PC-3 (cell line): ENCODE measurements around the gene ARNT2. TPM values are rescaled to one million over a fixed set of nuclear protein-coding genes. Genes with fewer than 3 reads are reported as not detected.

Source experiments
- ATAC-seq: fragments of 200-7000 bp; cut with Tn5 transposase; 2 replicates; pipeline ENCODE4 v1.9.1; 2020; ENCODE audit warnings: mild to moderate bottlenecking, moderate library complexity
- BruUV-seq: library from RNA; stranded (reverse); fragments of 400-500 nt; replicated peaks from 2 replicates; lab custom pipeline; 2021; lab: Mats Ljungman, UMichigan
- CTCF ChIA-PET: fragments of 300-600 bp; sonication (Branson Sonifier 250); formaldehyde crosslinking; loops from one replicate; lab custom pipeline; 2022; ENCODE audit warnings: antibody characterized with exemption; lab: Charles Lee
- POLR2A ChIA-PET: fragments of 300-600 bp; sonication (Branson Sonifier 250); formaldehyde crosslinking; loops from one replicate; lab custom pipeline; 2022; ENCODE audit warnings: antibody characterized with exemption; ENCODE audit not compliant: unreplicated experiment; lab: Charles Lee
- DNase-seq: peaks from one replicate; pipeline ENCODE4 v3.0.0-alpha.2; 2015
- H2AFZ ChIP-seq: fragments of 300-600 bp; sonication (generic); 2 replicates; pipeline ENCODE4 v1.6.0; 2016; ENCODE audit warnings: antibody characterized with exemption, low read length
- H3F3A ChIP-seq: fragments of 300-600 bp; sonication (generic); one replicate; pipeline ENCODE4 v1.6.0; 2017; ENCODE audit warnings: antibody characterized with exemption, low read length, control low read depth, mild to moderate bottlenecking; ENCODE audit not compliant: unreplicated experiment
- H3K27ac ChIP-seq: fragments of 300-600 bp; sonication (generic); 2 replicates; pipeline ENCODE4 v1.5.1; 2016; ENCODE audit warnings: mild to moderate bottlenecking, low read length
- H3K27me3 ChIP-seq: fragments of 300-600 bp; sonication (generic); 2 replicates; pipeline ENCODE4 v1.6.1; 2016; ENCODE audit warnings: low read length, mixed read lengths
- H3K36me3 ChIP-seq: fragments of 300-600 bp; sonication (generic); 2 replicates; pipeline ENCODE4 v1.6.1; 2016; ENCODE audit warnings: low read depth, mixed run types, low read length, mixed read lengths
- H3K4me1 ChIP-seq: fragments of 300-600 bp; sonication (generic); 2 replicates; pipeline ENCODE4 v1.5.1; 2016; ENCODE audit warnings: low read length; ENCODE audit not compliant: insufficient read depth
- H3K4me2 ChIP-seq: fragments of 300-600 bp; sonication (generic); 2 replicates; pipeline ENCODE4 v1.6.0; 2016; ENCODE audit warnings: low read length
- H3K4me3 ChIP-seq: fragments of 300-600 bp; sonication (generic); 2 replicates; pipeline ENCODE4 v1.5.1; 2016; ENCODE audit warnings: mild to moderate bottlenecking, low read length, mixed read lengths
- H3K79me2 ChIP-seq: fragments of 300-600 bp; sonication (generic); 2 replicates; pipeline ENCODE4 v1.6.1; 2017; ENCODE audit warnings: low read length, mixed read lengths
- H3K9ac ChIP-seq: fragments of 300-600 bp; sonication (generic); 2 replicates; pipeline ENCODE4 v1.6.0; 2016; ENCODE audit warnings: mild to moderate bottlenecking, low read length
- H3K9me2 ChIP-seq: fragments of 300-600 bp; sonication (generic); replicated peaks from 2 replicates; pipeline ENCODE4 v1.6.1; 2016; ENCODE audit warnings: mixed run types, low read length, mixed read lengths
- H3K9me3 ChIP-seq: fragments of 300-600 bp; sonication (generic); 2 replicates; pipeline ENCODE4 v1.6.1; 2016; ENCODE audit warnings: low read length, mixed read lengths
- H4K20me1 ChIP-seq: fragments of 300-600 bp; sonication (generic); 2 replicates; pipeline ENCODE4 v1.6.1; 2016; ENCODE audit warnings: low read length, mixed read lengths
- EZH2 ChIP-seq: fragments of 300-600 bp; sonication (generic); IDR thresholded peaks from one replicate; pipeline ENCODE4 v1.6.1; 2017; ENCODE audit warnings: antibody characterized with exemption, mild to moderate bottlenecking, low read length; ENCODE audit not compliant: unreplicated experiment
- EZH2phosphoT487 ChIP-seq: fragments of 300-600 bp; sonication (generic); IDR thresholded peaks from 2 replicates; pipeline ENCODE4 v1.6.1; 2018; ENCODE audit warnings: mild to moderate bottlenecking, antibody characterized with exemption, low read length, borderline replicate concordance
- intact Hi-C: fragments of 100-400 bp; cut with micrococcal nuclease; formaldehyde crosslinking; loops from 2 replicates; pipeline ENCODE4 v1.9.0; 2023
- total RNA-seq: library from RNA; depleted of rRNA; stranded (reverse); fragments of >200 nt; gene quantifications from 2 replicates; pipeline ENCODE4 v1.2.3, GENCODE V29; 2014
- TF ChIP-seq, protein P1 (sequence below): fragments of 300-600 bp; sonication (generic); conservative IDR thresholded peaks from 2 replicates; pipeline ENCODE4 v1.5.1; 2017; ENCODE audit warnings: antibody characterized with exemption, low read depth, mild to moderate bottlenecking, low read length

ARNT2 gene
- total RNA-seq, 1 experiment from 2014 or later = 0.11 TPM

DNA sequence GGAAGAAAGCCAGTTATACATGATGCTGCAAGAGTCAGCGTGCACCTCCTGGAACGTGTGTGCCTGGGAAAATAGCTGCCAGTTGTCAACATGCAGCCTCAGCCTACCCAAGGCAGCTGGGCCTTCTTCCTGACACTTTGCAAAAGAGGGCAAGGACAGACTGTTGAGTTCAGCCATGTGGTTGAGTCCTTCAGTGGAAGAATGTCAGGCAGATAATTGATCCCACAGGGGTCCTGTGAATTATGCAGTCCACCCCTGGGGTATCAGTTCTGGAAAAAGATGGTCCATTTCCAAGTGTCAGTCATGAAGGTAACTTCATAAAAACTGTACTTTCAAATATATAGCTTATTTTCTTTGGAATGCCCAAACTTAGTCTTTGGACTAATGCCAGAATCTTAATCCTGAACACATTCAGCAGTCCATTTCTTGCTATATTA lies 79.6 kb downstream of the ARNT2 start:
- no peaks in the 10 kb centered on the region for H3K9me2 ChIP-seq
- no peaks in the 10 kb centered on the region for H4K20me1 ChIP-seq
- TF ChIP-seq, protein P1, sequence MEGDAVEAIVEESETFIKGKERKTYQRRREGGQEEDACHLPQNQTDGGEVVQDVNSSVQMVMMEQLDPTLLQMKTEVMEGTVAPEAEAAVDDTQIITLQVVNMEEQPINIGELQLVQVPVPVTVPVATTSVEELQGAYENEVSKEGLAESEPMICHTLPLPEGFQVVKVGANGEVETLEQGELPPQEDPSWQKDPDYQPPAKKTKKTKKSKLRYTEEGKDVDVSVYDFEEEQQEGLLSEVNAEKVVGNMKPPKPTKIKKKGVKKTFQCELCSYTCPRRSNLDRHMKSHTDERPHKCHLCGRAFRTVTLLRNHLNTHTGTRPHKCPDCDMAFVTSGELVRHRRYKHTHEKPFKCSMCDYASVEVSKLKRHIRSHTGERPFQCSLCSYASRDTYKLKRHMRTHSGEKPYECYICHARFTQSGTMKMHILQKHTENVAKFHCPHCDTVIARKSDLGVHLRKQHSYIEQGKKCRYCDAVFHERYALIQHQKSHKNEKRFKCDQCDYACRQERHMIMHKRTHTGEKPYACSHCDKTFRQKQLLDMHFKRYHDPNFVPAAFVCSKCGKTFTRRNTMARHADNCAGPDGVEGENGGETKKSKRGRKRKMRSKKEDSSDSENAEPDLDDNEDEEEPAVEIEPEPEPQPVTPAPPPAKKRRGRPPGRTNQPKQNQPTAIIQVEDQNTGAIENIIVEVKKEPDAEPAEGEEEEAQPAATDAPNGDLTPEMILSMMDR = no peak
- TF ChIP-seq EZH2 = no peak
- ChIA-PET CTCF (no interaction called here), POLR2A (no interaction called here)
- H3K4me2 ChIP-seq = no peak overlapping the region
- no peaks in the 10 kb centered on the region for H3K79me2 ChIP-seq
- no peak for DNase-seq
- H3K9me3 ChIP-seq = no peaks in the 10 kb centered on the region
- no peaks in the 10 kb centered on the region for H3K27me3 ChIP-seq
- no peaks in the 10 kb centered on the region for H3K4me1 ChIP-seq
- BruUV-seq = no TSS peak
- intact Hi-C loops = no loop called here
- H2AFZ ChIP-seq = no peak overlapping the region
- H3F3A ChIP-seq = no peaks in the 10 kb centered on the region
- H3K9ac ChIP-seq = no peak overlapping the region
- no peak overlapping the region for H3K27ac ChIP-seq
- H3K36me3 ChIP-seq = no peaks in the 10 kb centered on the region
- no peak overlapping the region for H3K4me3 ChIP-seq
- no peak for ATAC-seq

DNA sequence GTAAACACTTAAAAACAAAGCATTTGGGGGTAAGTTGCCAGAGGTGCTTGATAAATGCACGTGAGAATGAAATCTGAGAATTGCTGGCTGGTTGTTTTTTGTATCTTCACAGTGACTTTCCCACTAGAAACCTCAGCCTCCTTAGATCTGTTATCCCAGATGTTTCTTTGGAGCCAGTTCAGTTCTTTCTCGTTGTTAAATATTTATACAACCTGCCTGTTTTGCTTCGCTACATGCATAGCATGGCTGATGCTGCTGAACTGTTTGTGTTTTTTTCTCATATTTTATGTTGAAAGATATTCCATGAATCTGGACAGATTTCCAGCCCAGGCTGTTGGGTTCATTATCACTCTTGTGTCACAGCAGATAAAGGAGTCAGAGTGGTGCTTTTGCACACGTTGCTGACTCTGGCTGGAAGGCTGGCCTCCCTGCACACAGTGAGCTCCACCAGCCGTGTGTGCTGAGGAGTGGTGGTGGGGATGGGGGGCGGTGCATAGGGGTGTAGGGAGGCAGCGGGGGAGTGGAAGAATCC lies 80.2 kb downstream of the ARNT2 start:
- H3K4me3 ChIP-seq = no peak overlapping the region
- no peak overlapping the region for H3K27ac ChIP-seq
- H3K27me3 ChIP-seq = no peaks in the 10 kb centered on the region
- CTCF ChIA-PET = no interaction called here
- H3K4me2 ChIP-seq = no peak overlapping the region
- H3K9ac ChIP-seq = no peak overlapping the region
- H3K4me1 ChIP-seq = no peaks in the 10 kb centered on the region
- H2AFZ ChIP-seq = no peak overlapping the region
- H3K9me2 ChIP-seq = no peaks in the 10 kb centered on the region
- ATAC-seq (no peak), DNase-seq (no peak)
- H3K36me3 ChIP-seq = no peaks in the 10 kb centered on the region
- TF ChIP-seq EZH2phosphoT487 (no peak), EZH2 (no peak)
- TF ChIP-seq, protein P1 = no peak
- POLR2A ChIA-PET = no interaction called here
- H3K9me3 ChIP-seq = no peaks in the 10 kb centered on the region
- H4K20me1 ChIP-seq = no peaks in the 10 kb centered on the region
- BruUV-seq = no TSS peak
- no peaks in the 10 kb centered on the region for H3F3A ChIP-seq
- intact Hi-C loops = no loop called here
- no peaks in the 10 kb centered on the region for H3K79me2 ChIP-seq

DNA sequence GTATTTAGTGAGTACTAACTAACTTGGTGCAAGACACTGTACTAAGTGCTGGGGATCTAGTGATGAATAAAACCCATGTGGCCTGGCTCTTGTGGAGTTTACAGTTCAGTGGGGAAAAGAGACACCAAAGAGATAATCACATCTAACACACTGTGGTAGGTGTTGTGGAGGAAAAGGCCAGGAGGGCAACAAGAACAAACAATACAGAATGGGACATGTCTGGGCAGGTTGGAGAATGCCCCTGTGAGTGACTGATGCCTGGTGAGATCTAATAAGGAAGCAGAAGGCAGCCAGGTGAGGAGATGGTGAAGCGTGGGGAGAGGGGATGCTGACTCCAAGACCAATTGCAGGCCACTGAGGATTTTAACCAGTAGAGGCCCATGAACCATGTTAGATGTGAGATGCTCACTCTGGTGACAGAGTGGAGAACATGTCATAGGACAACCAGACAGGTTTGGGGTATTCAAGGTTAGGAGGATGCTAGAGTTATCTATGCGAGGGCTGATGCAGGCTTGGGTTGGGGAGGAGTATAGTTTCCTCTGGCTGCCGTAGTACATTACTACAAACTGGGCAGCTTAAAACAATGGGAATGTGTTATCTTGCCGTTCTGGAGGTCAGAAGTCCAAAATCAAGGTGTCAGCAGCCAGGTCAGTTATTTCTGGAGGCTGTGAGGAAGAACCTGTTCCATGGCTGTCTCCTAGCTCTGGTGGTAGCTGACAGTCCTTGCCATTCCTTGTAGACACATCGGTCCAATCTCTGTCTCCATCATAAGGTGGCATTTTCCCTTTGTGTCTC lies 81.4 kb downstream of the ARNT2 start:
- BruUV-seq = no TSS peak
- no peak overlapping the region for H3K4me2 ChIP-seq
- no peaks in the 10 kb centered on the region for H3K36me3 ChIP-seq
- no peak for ATAC-seq
- no peak for TF ChIP-seq EZH2phosphoT487
- H4K20me1 ChIP-seq = no peaks in the 10 kb centered on the region
- no peak overlapping the region for H3K4me3 ChIP-seq
- ChIA-PET POLR2A (no interaction called here), CTCF (no interaction called here)
- H3K27ac ChIP-seq = no peak overlapping the region
- intact Hi-C loops = no loop called here
- no peaks in the 10 kb centered on the region for H3K27me3 ChIP-seq
- no peak for DNase-seq
- H3K4me1 ChIP-seq = no peaks in the 10 kb centered on the region
- no peaks in the 10 kb centered on the region for H3K79me2 ChIP-seq
- H3K9me3 ChIP-seq = no peaks in the 10 kb centered on the region
- no peak overlapping the region for H2AFZ ChIP-seq
- no peak overlapping the region for H3K9ac ChIP-seq
- no peaks in the 10 kb centered on the region for H3K9me2 ChIP-seq
- no peaks in the 10 kb centered on the region for H3F3A ChIP-seq
